ENCODE results near the gene ACSBG1. TPM values are rescaled to one million over a fixed set of nuclear protein-coding genes. Genes with fewer than 3 reads are reported as not detected.

ACSBG1 gene
- total and polyA plus RNA-seq, 10 of the 15 experiments (the other 5 are each of a cell fraction or from before 2014, with no cell fraction given), result 0.11 to 0.75 (median 0.42) TPM

DNA sequence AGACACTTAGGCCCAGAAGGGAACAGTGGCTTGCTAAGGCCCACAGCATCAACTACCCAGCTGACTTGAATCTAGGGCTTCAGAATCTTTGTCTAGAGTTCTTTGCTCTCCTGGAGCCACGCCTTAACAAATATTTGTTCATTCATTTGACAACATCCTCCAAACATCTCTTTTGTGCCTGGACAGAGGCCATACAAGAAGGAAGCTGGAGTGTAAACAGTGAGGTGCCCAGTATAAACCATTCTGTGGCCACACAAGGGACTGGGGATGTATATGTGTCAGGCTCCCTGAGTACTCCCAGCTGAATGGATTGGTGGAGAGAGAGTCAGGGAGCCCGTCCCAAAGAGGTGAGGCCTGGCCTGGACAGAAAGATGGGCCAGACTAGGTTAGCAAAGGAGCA is 106.5 kb downstream of the ACSBG1 start:
- H3K27me3 ChIP-seq (replicated peaks in 1 of 2; ENCODE audit: control insufficient read depth in 2 of 2, insufficient read depth in 2 of 2, low read length in 1 of 2), result no peaks in the 10 kb centered on the region
- no peak for DNase-seq (ENCODE audit: low read depth, low spot score)
- intact Hi-C loops (cut with micrococcal nuclease; ENCODE audit: unreplicated experiment), result no loop called here
- H3K4me3 ChIP-seq, result no peak overlapping the region
- H3K27ac ChIP-seq (ENCODE audit: control insufficient read depth, insufficient read depth), result no peak overlapping the region
- ChIA-PET POLR2A (no interaction called here), SMC1A (ENCODE audit: uncharacterized antibody, unreplicated experiment) (interaction anchor here (0.7 to 2.5 kb wide), 4 partner anchors 14 to 112 kb away, joined by 4 to 16 read pairs (median 7); no protein-coding TSS in a partner anchor), RAD21 (ENCODE audit: unreplicated experiment) (interaction anchor here (0.6 to 9.5 kb wide), 5 partner anchors 13 to 581 kb away, joined by 3 to 147 read pairs (median 4); no protein-coding TSS in a partner anchor), CTCF (interaction anchor here (0.8 to 7.0 kb wide), 7 partner anchors 15 to 169 kb away, joined by 3 to 200 read pairs (median 4); no protein-coding TSS in a partner anchor)
- 52% methylated on average over 2 of the region's 2 CpGs for WGBS (ENCODE audit: insufficient coverage, insufficient replicate concordance, low lambda C conversion rate, missing lambda C conversion rate)
- no peaks in the 10 kb centered on the region; the same call in 1 of the 2 replicates for H3K4me1 ChIP-seq (ENCODE audit: control insufficient read depth, insufficient read depth, low read length)
- no peak for ATAC-seq
- H3K79me2 ChIP-seq (ENCODE audit: control insufficient read depth, insufficient read depth, low read length), result no peaks in the 10 kb centered on the region
- H3K9me3 ChIP-seq (replicated peaks; ENCODE audit: control insufficient read depth, insufficient read depth, low read length), result no peaks in the 10 kb centered on the region
- no peak for FAIRE-seq
- no peak overlapping the region for H3K4me2 ChIP-seq (ENCODE audit: control insufficient read depth, insufficient read depth)
- H3K9ac ChIP-seq (ENCODE audit: control insufficient read depth, insufficient read depth, low read length), result no peak overlapping the region
- no peaks in the 10 kb centered on the region for H3K36me3 ChIP-seq (ENCODE audit: control insufficient read depth in 2 of 2, insufficient read depth in 2 of 2, low read length in 1 of 2)
- TF ChIP-seq CHD1 (IDR thresholded peaks at IDR 0.05; ENCODE audit: low read depth, low read length) (no peak), STAT3 (IDR thresholded peaks at IDR 0.05; ENCODE audit: low read depth, low read length) (no peak), BRCA1 (IDR thresholded peaks at IDR 0.05; ENCODE audit: low read depth, low read length) (no peak), MTA3 (IDR thresholded peaks at IDR 0.05; ENCODE audit: borderline replicate concordance, low read length) (no peak), CREM (IDR thresholded peaks at IDR 0.05; ENCODE audit: low read depth) (no peak), CBX3 (IDR thresholded peaks at IDR 0.05; ENCODE audit: borderline replicate concordance, low read depth) (no peak), IKZF1 (conservative IDR thresholded peaks at IDR 0.05) (no peak), CBFB (IDR thresholded peaks at IDR 0.05; ENCODE audit: low read depth) (no peak), KLF5 (IDR thresholded peaks at IDR 0.05; ENCODE audit: partially characterized antibody) (no peak)
- TF ChIP-seq, protein P1, sequence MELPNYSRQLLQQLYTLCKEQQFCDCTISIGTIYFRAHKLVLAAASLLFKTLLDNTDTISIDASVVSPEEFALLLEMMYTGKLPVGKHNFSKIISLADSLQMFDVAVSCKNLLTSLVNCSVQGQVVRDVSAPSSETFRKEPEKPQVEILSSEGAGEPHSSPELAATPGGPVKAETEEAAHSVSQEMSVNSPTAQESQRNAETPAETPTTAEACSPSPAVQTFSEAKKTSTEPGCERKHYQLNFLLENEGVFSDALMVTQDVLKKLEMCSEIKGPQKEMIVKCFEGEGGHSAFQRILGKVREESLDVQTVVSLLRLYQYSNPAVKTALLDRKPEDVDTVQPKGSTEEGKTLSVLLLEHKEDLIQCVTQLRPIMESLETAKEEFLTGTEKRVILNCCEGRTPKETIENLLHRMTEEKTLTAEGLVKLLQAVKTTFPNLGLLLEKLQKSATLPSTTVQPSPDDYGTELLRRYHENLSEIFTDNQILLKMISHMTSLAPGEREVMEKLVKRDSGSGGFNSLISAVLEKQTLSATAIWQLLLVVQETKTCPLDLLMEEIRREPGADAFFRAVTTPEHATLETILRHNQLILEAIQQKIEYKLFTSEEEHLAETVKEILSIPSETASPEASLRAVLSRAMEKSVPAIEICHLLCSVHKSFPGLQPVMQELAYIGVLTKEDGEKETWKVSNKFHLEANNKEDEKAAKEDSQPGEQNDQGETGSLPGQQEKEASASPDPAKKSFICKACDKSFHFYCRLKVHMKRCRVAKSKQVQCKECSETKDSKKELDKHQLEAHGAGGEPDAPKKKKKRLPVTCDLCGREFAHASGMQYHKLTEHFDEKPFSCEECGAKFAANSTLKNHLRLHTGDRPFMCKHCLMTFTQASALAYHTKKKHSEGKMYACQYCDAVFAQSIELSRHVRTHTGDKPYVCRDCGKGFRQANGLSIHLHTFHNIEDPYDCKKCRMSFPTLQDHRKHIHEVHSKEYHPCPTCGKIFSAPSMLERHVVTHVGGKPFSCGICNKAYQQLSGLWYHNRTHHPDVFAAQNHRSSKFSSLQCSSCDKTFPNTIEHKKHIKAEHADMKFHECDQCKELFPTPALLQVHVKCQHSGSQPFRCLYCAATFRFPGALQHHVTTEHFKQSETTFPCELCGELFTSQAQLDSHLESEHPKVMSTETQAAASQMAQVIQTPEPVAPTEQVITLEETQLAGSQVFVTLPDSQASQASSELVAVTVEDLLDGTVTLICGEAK (IDR thresholded peaks at IDR 0.05; ENCODE audit: borderline replicate concordance), result no peak
- TF ChIP-seq, protein P2, sequence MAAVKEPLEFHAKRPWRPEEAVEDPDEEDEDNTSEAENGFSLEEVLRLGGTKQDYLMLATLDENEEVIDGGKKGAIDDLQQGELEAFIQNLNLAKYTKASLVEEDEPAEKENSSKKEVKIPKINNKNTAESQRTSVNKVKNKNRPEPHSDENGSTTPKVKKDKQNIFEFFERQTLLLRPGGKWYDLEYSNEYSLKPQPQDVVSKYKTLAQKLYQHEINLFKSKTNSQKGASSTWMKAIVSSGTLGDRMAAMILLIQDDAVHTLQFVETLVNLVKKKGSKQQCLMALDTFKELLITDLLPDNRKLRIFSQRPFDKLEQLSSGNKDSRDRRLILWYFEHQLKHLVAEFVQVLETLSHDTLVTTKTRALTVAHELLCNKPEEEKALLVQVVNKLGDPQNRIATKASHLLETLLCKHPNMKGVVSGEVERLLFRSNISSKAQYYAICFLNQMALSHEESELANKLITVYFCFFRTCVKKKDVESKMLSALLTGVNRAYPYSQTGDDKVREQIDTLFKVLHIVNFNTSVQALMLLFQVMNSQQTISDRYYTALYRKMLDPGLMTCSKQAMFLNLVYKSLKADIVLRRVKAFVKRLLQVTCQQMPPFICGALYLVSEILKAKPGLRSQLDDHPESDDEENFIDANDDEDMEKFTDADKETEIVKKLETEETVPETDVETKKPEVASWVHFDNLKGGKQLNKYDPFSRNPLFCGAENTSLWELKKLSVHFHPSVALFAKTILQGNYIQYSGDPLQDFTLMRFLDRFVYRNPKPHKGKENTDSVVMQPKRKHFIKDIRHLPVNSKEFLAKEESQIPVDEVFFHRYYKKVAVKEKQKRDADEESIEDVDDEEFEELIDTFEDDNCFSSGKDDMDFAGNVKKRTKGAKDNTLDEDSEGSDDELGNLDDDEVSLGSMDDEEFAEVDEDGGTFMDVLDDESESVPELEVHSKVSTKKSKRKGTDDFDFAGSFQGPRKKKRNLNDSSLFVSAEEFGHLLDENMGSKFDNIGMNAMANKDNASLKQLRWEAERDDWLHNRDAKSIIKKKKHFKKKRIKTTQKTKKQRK (IDR thresholded peaks at IDR 0.05; ENCODE audit: low read depth, low read length), result no peak
- BruUV-seq (replicated peaks), result no TSS peak
- in situ Hi-C loops (cut with MboI), result no loop called here
- H2AFZ ChIP-seq (ENCODE audit: control insufficient read depth, low read depth, low read length), result no peak overlapping the region
- H4K20me1 ChIP-seq (ENCODE audit: control insufficient read depth, insufficient read depth), result no peaks in the 10 kb centered on the region

Data from GM12878 (cell line).